Measurements from ENCODE around the gene FLNC. TPM values are rescaled to one million over a fixed set of nuclear protein-coding genes. Genes with fewer than 3 reads are reported as not detected.

Gene FLNC
- total and polyA plus RNA-seq, 2 donors (not counting 3 experiments of a cell fraction or from before 2014, with no cell fraction given), result 19.5 to 81.9 TPM

DNA sequence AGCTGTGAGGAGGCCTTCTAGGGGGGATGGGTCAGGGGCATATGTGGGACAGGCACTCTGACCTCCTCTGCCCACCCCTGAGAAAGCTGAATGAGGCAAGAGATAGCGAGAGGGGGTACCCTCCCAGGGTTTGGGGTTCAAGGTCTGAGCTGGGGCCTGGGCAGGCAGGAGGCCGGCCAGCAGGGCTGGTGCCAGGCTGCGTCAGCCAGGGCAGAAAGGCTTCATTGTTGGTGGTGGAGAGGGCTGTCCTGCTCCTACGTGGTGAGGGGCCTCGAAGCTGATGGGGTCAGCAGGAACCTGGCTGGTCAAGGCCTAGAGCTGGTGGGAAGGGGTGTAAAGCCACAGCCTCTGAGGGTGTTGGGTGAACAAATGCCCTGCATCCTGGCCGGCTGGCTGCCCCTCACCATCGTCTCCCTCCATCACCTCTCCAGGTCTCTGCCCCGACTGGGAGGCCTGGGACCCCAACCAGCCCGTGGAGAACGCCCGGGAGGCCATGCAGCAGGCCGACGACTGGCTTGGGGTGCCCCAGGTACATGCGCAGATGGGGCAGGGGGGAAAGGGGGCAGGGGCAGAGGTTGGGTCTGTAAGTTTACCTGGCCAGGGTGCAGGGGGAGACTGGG, 6.6 kb downstream of the FLNC start:
- peaks cover 11 to 54% of the 10 kb centered on the region in 2 experiments for H3K36me3 ChIP-seq (ENCODE audit: control insufficient read depth in 2 of 2, extremely low read depth in 1 of 2, insufficient read depth in 2 of 2, low read length in 2 of 2)
- BruUV-seq (replicated peaks), result no TSS peak
- no peaks in the 10 kb centered on the region for H4K20me1 ChIP-seq (replicated peaks; ENCODE audit: control insufficient read depth, extremely low read depth, insufficient read depth, low read length)

More for the DNA sequence above, 6.6 kb downstream of the FLNC start:
- intact Hi-C loops (cut with micrococcal nuclease), result no loop called here
- DNase-seq (ENCODE audit: low read depth, low spot score) (no peak), FAIRE-seq (no peak)
- dilution Hi-C loops (cut with MboI; ENCODE audit: extremely low pct_ligation_motif_present, low sequenced_read_pairs), result no loop called here
- ChIA-PET POLR2A (no interaction called here), CTCF (no interaction called here)
- peaks cover 18% of the 10 kb centered on the region for H3K4me1 ChIP-seq (ENCODE audit: control insufficient read depth, extremely low read depth, insufficient read depth, low read length)
- no peak overlapping the region for H3K4me3 ChIP-seq (replicated peaks in 1 of 3; ENCODE audit: insufficient read depth in 1 of 3, low read depth in 1 of 3, low read length in 3 of 3)
- TF ChIP-seq, protein P1, sequence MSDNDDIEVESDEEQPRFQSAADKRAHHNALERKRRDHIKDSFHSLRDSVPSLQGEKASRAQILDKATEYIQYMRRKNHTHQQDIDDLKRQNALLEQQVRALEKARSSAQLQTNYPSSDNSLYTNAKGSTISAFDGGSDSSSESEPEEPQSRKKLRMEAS (IDR thresholded peaks at IDR 0.05; ENCODE audit: insufficient read depth, insufficient read length), result no peak
- no peak for TF ChIP-seq POLR2A (IDR thresholded peaks at IDR 0.05; ENCODE audit: low read depth, low read length)
- TF ChIP-seq GATA2 (IDR thresholded peaks at IDR 0.05; ENCODE audit: insufficient read depth, insufficient read length, low read depth, low read length), result no peak
- TF ChIP-seq CTCF (IDR thresholded peaks at IDR 0.05; ENCODE audit: extremely low read depth in 1 of 2, insufficient read depth in 1 of 2, low read depth in 1 of 2, low read length in 2 of 2), result no peak
- TF ChIP-seq POLR2AphosphoS5 (IDR thresholded peaks at IDR 0.05; ENCODE audit: insufficient read depth, low read depth, low read length), result no peak
- H3K9ac ChIP-seq (replicated peaks; ENCODE audit: extremely low read depth, insufficient read depth, low read length), result no peak overlapping the region
- peaks cover 14% of the 10 kb centered on the region for H3K79me2 ChIP-seq (ENCODE audit: control insufficient read depth, insufficient read depth, low read length)
- no peaks in the 10 kb centered on the region for H3K9me3 ChIP-seq (replicated peaks; ENCODE audit: control insufficient read depth, insufficient read depth, low read length)
- H3K27ac ChIP-seq (ENCODE audit: insufficient read depth, low read depth, low read length), result no peak overlapping the region
- H3K4me2 ChIP-seq (ENCODE audit: insufficient read depth, low read length), result no peak overlapping the region
- H2AFZ ChIP-seq (ENCODE audit: low read depth, low read length), result no peak overlapping the region
- no peaks in the 10 kb centered on the region for H3K9me1 ChIP-seq (replicated peaks; ENCODE audit: control insufficient read depth, extremely low read depth, insufficient read depth, low read length)
- no peaks in the 10 kb centered on the region for H3K27me3 ChIP-seq (ENCODE audit: control insufficient read depth in 2 of 2, insufficient read depth in 2 of 2, low read length in 2 of 2)

Data from endothelial cell of umbilical vein (primary cell).